Mesendoderm (in vitro differentiated cells): ENCODE results near the gene AADAC.
"Not testable (repeated sequence)": the region's sequence is repeated elsewhere in the genome, so short reads cannot be mapped to it uniquely, and the experiment has no call there.

Experiments
- DNase-seq: peaks from one replicate; pipeline ENCODE4 v3.0.0; 2013
- H2AK5ac ChIP-seq: 2 replicates; pipeline ENCODE4 v1.6.1; 2013; ENCODE audit warnings: low read length, inconsistent platforms
- H2BK120ac ChIP-seq: 2 replicates; pipeline ENCODE4 v1.6.1; 2013; ENCODE audit warnings: low read depth, mild to moderate bottlenecking, low read length, moderate library complexity, mixed read lengths
- H2BK15ac ChIP-seq: replicated peaks from 2 replicates; pipeline ENCODE4 v1.6.1; 2013; ENCODE audit warnings: low read depth, mild to moderate bottlenecking, moderate library complexity
- H2BK5ac ChIP-seq: 2 replicates; pipeline ENCODE4 v1.6.1; 2013; ENCODE audit warnings: low read length, inconsistent platforms
- H3K18ac ChIP-seq: 2 replicates; pipeline ENCODE4 v1.6.1; 2013; ENCODE audit warnings: mild to moderate bottlenecking, low read length, mixed read lengths
- H3K23ac ChIP-seq: one replicate; pipeline ENCODE4 v1.6.1; 2013; ENCODE audit warnings: low read length
- H3K27ac ChIP-seq: 2 replicates; pipeline ENCODE4 v1.5.1; 2013; ENCODE audit warnings: low read depth, mild to moderate bottlenecking, inconsistent platforms, low read length, moderate library complexity
- H3K27me3 ChIP-seq: 2 replicates; pipeline ENCODE4 v1.6.1; 2013; ENCODE audit warnings: low read length, control low read depth, mild to moderate bottlenecking, inconsistent platforms; ENCODE audit not compliant: insufficient read depth, poor library complexity
- H3K36me3 ChIP-seq: 2 replicates; pipeline ENCODE4 v1.6.1; 2013; ENCODE audit warnings: low read length, inconsistent platforms; ENCODE audit not compliant: control insufficient read depth, insufficient read depth
- H3K4ac ChIP-seq: one replicate; pipeline ENCODE4 v1.6.1; 2013; ENCODE audit warnings: low read depth, mild to moderate bottlenecking, low read length, moderate library complexity
- H3K4me1 ChIP-seq: 2 replicates; pipeline ENCODE4 v1.6.1; 2013; ENCODE audit warnings: low read depth, low read length, inconsistent platforms; ENCODE audit not compliant: control insufficient read depth
- H3K4me2 ChIP-seq: 2 replicates; pipeline ENCODE4 v1.6.1; 2013; ENCODE audit warnings: low read length
- H3K4me3 ChIP-seq: 2 replicates; pipeline ENCODE4 v1.5.1; 2013; ENCODE audit warnings: mild to moderate bottlenecking, low read length
- H3K56ac ChIP-seq: one replicate; pipeline ENCODE4 v1.6.1; 2013; ENCODE audit warnings: low read length
- H3K79me1 ChIP-seq: 2 replicates; pipeline ENCODE4 v1.6.1; 2013; ENCODE audit warnings: low read length, inconsistent platforms
- H3K79me2 ChIP-seq: 2 replicates; pipeline ENCODE4 v1.6.1; 2013; ENCODE audit warnings: mild to moderate bottlenecking, low read length; ENCODE audit not compliant: control insufficient read depth, insufficient read depth
- H3K9ac ChIP-seq: 2 replicates; pipeline ENCODE4 v1.6.1; 2013; ENCODE audit warnings: low read length, inconsistent platforms
- H4K5ac ChIP-seq: one replicate; pipeline ENCODE4 v1.6.1; 2013; ENCODE audit warnings: low read length
- H4K8ac ChIP-seq: one replicate; pipeline ENCODE4 v1.6.1; 2013; ENCODE audit warnings: low read depth, mild to moderate bottlenecking, control low read depth, low read length, moderate library complexity
- WGBS: extraction: QIAGEN DNeasy Blood & Tissue Kit; methylation state at CpG from one replicate; pipeline ENCODE4 v1.1.7; 2013; ENCODE audit warnings: low lambda C conversion rate, missing lambda C conversion rate; ENCODE audit not compliant: insufficient coverage; ENCODE audit errors: extremely low coverage; 5-methylcytosine and 5-hydroxymethylcytosine counted together

The AADAC gene

GRCh38 chr3:151776259-151776740 is 37.6 kb upstream of the AADAC start:
- Histone ChIP-seq H3K9ac (no peak overlapping the region), H3K4ac (no peak overlapping the region), H3K56ac (no peak overlapping the region), H3K18ac (no peak overlapping the region), H3K4me3 (no peak overlapping the region), H3K4me2 (no peak overlapping the region), H3K36me3 (no peaks in the 10 kb centered on the region), H2BK5ac (no peak overlapping the region), H2BK15ac (no peak overlapping the region), H3K27me3 (no peaks in the 10 kb centered on the region), H3K4me1 (no peaks in the 10 kb centered on the region), H2BK120ac (no peak overlapping the region), H3K23ac (no peak overlapping the region), H3K79me2 (no peaks in the 10 kb centered on the region), H2AK5ac (no peak overlapping the region), H4K8ac (no peak overlapping the region), H3K27ac (no peak overlapping the region), H4K5ac (no peak overlapping the region), H3K79me1 (no peaks in the 10 kb centered on the region)
- DNase-seq: no peak
- no CpG with 5 or more reads among the region's 1 CpG for WGBS

GRCh38 chr3:151777880-151778279 is 36.0 kb upstream of the AADAC start:
- Histone ChIP-seq H3K4me1 (no peaks in the 10 kb centered on the region), H3K9ac (no peak overlapping the region), H3K4me3 (no peak overlapping the region), H2BK15ac (no peak overlapping the region), H3K23ac (no peak overlapping the region), H3K27me3 (no peaks in the 10 kb centered on the region), H3K79me2 (no peaks in the 10 kb centered on the region), H3K79me1 (no peaks in the 10 kb centered on the region), H3K4me2 (no peak overlapping the region), H4K8ac (no peak overlapping the region), H2BK120ac (no peak overlapping the region), H3K18ac (no peak overlapping the region), H3K36me3 (no peaks in the 10 kb centered on the region), H3K27ac (no peak overlapping the region), H3K56ac (no peak overlapping the region), H2BK5ac (no peak overlapping the region), H4K5ac (no peak overlapping the region), H3K4ac (no peak overlapping the region), H2AK5ac (no peak overlapping the region)
- no peak for DNase-seq
- WGBS: no CpG with 5 or more reads among the region's 2 CpGs

GRCh38 chr3:151787626-151788025 is 26.3 kb upstream of the AADAC start:
- no peak overlapping the region for H3K18ac ChIP-seq
- H3K4ac ChIP-seq: no peak overlapping the region
- H3K79me1 ChIP-seq: no peaks in the 10 kb centered on the region
- no peak overlapping the region for H3K27ac ChIP-seq
- no peak overlapping the region for H2BK120ac ChIP-seq
- H2BK15ac ChIP-seq: no peak overlapping the region
- no peaks in the 10 kb centered on the region for H3K27me3 ChIP-seq
- no peak overlapping the region for H3K9ac ChIP-seq
- H3K23ac ChIP-seq: no peak overlapping the region
- H3K79me2 ChIP-seq: no peaks in the 10 kb centered on the region
- H2AK5ac ChIP-seq: no peak overlapping the region
- H4K8ac ChIP-seq: no peak overlapping the region
- no peak overlapping the region for H3K56ac ChIP-seq
- H3K4me1 ChIP-seq: no peaks in the 10 kb centered on the region
- DNase-seq: no peak
- H3K36me3 ChIP-seq: no peaks in the 10 kb centered on the region
- no peak overlapping the region for H4K5ac ChIP-seq
- H3K4me3 ChIP-seq: no peak overlapping the region
- H2BK5ac ChIP-seq: no peak overlapping the region
- no peak overlapping the region for H3K4me2 ChIP-seq

GRCh38 chr3:151788401-151788800 is 25.5 kb upstream of the AADAC start:
- no CpG with 5 or more reads among the region's 2 CpGs for WGBS
- H3K36me3 ChIP-seq: no peaks in the 10 kb centered on the region
- H2BK5ac ChIP-seq: no peak overlapping the region

GRCh38 chr3:151789853-151790463 is 24.0 kb upstream of the AADAC start:
- Histone ChIP-seq H3K36me3 (no peaks in the 10 kb centered on the region), H3K4me1 (no peaks in the 10 kb centered on the region), H4K5ac (no peak overlapping the region), H2BK5ac (no peak overlapping the region), H3K18ac (no peak overlapping the region), H2BK15ac (no peak overlapping the region), H3K9ac (no peak overlapping the region), H3K56ac (no peak overlapping the region), H3K4me2 (no peak overlapping the region), H3K79me2 (no peaks in the 10 kb centered on the region), H3K4me3 (no peak overlapping the region), H3K4ac (no peak overlapping the region), H3K79me1 (no peaks in the 10 kb centered on the region), H3K23ac (no peak overlapping the region), H2BK120ac (no peak overlapping the region), H3K27ac (no peak overlapping the region), H4K8ac (no peak overlapping the region), H3K27me3 (no peaks in the 10 kb centered on the region), H2AK5ac (no peak overlapping the region)
- no peak for DNase-seq
- WGBS: no CpG with 5 or more reads among the region's 1 CpG

More at GRCh38 chr3:151788401-151788800, 25.5 kb upstream of the AADAC start:
- H4K8ac ChIP-seq: no peak overlapping the region
- H2BK120ac ChIP-seq: no peak overlapping the region
- H3K4ac ChIP-seq: no peak overlapping the region
- H3K18ac ChIP-seq: no peak overlapping the region
- no peaks in the 10 kb centered on the region for H3K79me1 ChIP-seq
- no peaks in the 10 kb centered on the region for H3K27me3 ChIP-seq
- H4K5ac ChIP-seq: no peak overlapping the region
- H3K56ac ChIP-seq: no peak overlapping the region
- no peaks in the 10 kb centered on the region for H3K79me2 ChIP-seq
- no peaks in the 10 kb centered on the region for H3K4me1 ChIP-seq
- DNase-seq: peak; percentile 58
- H3K9ac ChIP-seq: no peak overlapping the region
- H3K23ac ChIP-seq: no peak overlapping the region
- no peak overlapping the region for H3K4me3 ChIP-seq
- H2BK15ac ChIP-seq: no peak overlapping the region
- H3K4me2 ChIP-seq: no peak overlapping the region
- no peak overlapping the region for H3K27ac ChIP-seq
- no peak overlapping the region for H2AK5ac ChIP-seq

GRCh38 chr3:151790763-151791162 is 23.2 kb upstream of the AADAC start:
- not testable (repeated sequence) for H4K8ac ChIP-seq, H3K9ac ChIP-seq, H3K27me3 ChIP-seq, H3K56ac ChIP-seq, H2AK5ac ChIP-seq, H3K4me1 ChIP-seq, H3K79me2 ChIP-seq, DNase-seq, H2BK15ac ChIP-seq, H4K5ac ChIP-seq, H2BK5ac ChIP-seq, H3K27ac ChIP-seq, H3K4me2 ChIP-seq, H3K79me1 ChIP-seq, H3K36me3 ChIP-seq, H3K4ac ChIP-seq, H3K18ac ChIP-seq, H3K23ac ChIP-seq, H2BK120ac ChIP-seq, H3K4me3 ChIP-seq
- no CpG with 5 or more reads among the region's 2 CpGs for WGBS
